Measurements from ENCODE around the gene CYTH1. TPM values are rescaled to one million over a fixed set of nuclear protein-coding genes. Genes with fewer than 3 reads are reported as not detected.

The CYTH1 gene
- polyA plus RNA-seq, 2 of the 4 experiments (the other 2 are of a cell fraction), result 38.5 to 46.2 TPM

- Histone ChIP-seq H3K4me3 (no peak overlapping the region), H3K4me1 (peaks cover 36% of the 10 kb centered on the region), H3K9me3 (no peaks in the 10 kb centered on the region), H3K27ac (no peak overlapping the region), H3K4me2 (no peak overlapping the region)
- no peak for FAIRE-seq
- DNase-seq (ENCODE audit: low read depth in 1 of 2, low spot score in 1 of 2), result no peak
- ChIA-PET POLR2A (no interaction called here), CTCF (interaction anchor here (2.2 to 6.4 kb wide), 4 partner anchors 9 to 243 kb away, joined by 11 to 45 read pairs (median 35); no protein-coding TSS in a partner anchor)
- WGBS (ENCODE audit: missing lambda C conversion rate), result 81% methylated on average over 5 of the region's 5 CpGs
- ATAC-seq, result no peak
- no peak for TF ChIP-seq HOXA7 (CRISPR knock-in tag; IDR thresholded peaks at IDR 0.05)
- no peak for TF ChIP-seq CHD2 (IDR thresholded peaks at IDR 0.05; ENCODE audit: low read length, partially characterized antibody)
- no peak for TF ChIP-seq CEBPB (IDR thresholded peaks at IDR 0.05)
- TF ChIP-seq MAX (IDR thresholded peaks at IDR 0.05), result no peak
- TF ChIP-seq FOXS1 (CRISPR knock-in tag; IDR thresholded peaks at IDR 0.05), result no peak
- TF ChIP-seq BHLHE40 (IDR thresholded peaks at IDR 0.05; ENCODE audit: low read depth, low read length), result no peak
- TF ChIP-seq REST (IDR thresholded peaks at IDR 0.05), result no peak
- TF ChIP-seq RNF2 (IDR thresholded peaks at IDR 0.05; ENCODE audit: borderline replicate concordance, low read depth), result no peak
- TF ChIP-seq ZC3H11A (IDR thresholded peaks at IDR 0.05), result no peak
- TF ChIP-seq KDM5A (IDR thresholded peaks at IDR 0.05), result no peak
- TF ChIP-seq EP300 (IDR thresholded peaks at IDR 0.05), result no peak
- TF ChIP-seq POLR2AphosphoS2 (conservative IDR thresholded peaks at IDR 0.05; ENCODE audit: low read length), result no peak
- TF ChIP-seq BCL3 (IDR thresholded peaks at IDR 0.05), result no peak
- no peak for TF ChIP-seq ESRRA (IDR thresholded peaks at IDR 0.05; ENCODE audit: borderline replicate concordance, low read length)
- TF ChIP-seq HMGXB4 (CRISPR knock-in tag; IDR thresholded peaks at IDR 0.05; ENCODE audit: borderline replicate concordance), result no peak
- TF ChIP-seq JUNB (IDR thresholded peaks at IDR 0.05), result no peak
Measured at GRCh38 chr17:78738698-78739097, 43.4 kb downstream of the CYTH1 start.

GRCh38 chr17:78738278-78738677 lies 43.8 kb downstream of the CYTH1 start:
- CTCF ChIA-PET, result interaction anchor here (0.9 to 6.4 kb wide), 7 partner anchors 10 to 293 kb away, joined by 3 to 45 read pairs (median 11); no protein-coding TSS in a partner anchor
- FAIRE-seq, result no peak
- POLR2A ChIA-PET, result no interaction called here
- peaks cover 36% of the 10 kb centered on the region for H3K4me1 ChIP-seq
- H3K27ac ChIP-seq, result no peak overlapping the region
- H3K4me3 ChIP-seq, result no peak overlapping the region
- TF ChIP-seq HES2 (IDR thresholded peaks at IDR 0.05) (no peak), CHD4 (IDR thresholded peaks at IDR 0.05; ENCODE audit: borderline replicate concordance) (no peak), JUNB (IDR thresholded peaks at IDR 0.05) (no peak), ZC3H11A (IDR thresholded peaks at IDR 0.05) (no peak), NPAS2 (CRISPR knock-in tag; IDR thresholded peaks at IDR 0.05; ENCODE audit: borderline replicate concordance) (no peak), KDM5A (IDR thresholded peaks at IDR 0.05) (no peak), BCL3 (IDR thresholded peaks at IDR 0.05) (no peak), NFE2L2 (conservative IDR thresholded peaks at IDR 0.05; ENCODE audit: low read length) (no peak), MAFK (IDR thresholded peaks at IDR 0.05; ENCODE audit: partially characterized antibody) (no peak), SMC3 (IDR thresholded peaks at IDR 0.05) (no peak), FOSB (CRISPR knock-in tag; IDR thresholded peaks at IDR 0.05) (no peak), TFCP2L1 (CRISPR knock-in tag; IDR thresholded peaks at IDR 0.05) (no peak), HOXB13 (CRISPR knock-in tag; IDR thresholded peaks at IDR 0.05; ENCODE audit: low read depth) (no peak), CHD2 (IDR thresholded peaks at IDR 0.05; ENCODE audit: low read length, partially characterized antibody) (no peak), ZSCAN20 (CRISPR knock-in tag; IDR thresholded peaks at IDR 0.05) (no peak), MAX (IDR thresholded peaks at IDR 0.05) (no peak), HEYL (CRISPR knock-in tag; IDR thresholded peaks at IDR 0.05) (no peak), JUN (IDR thresholded peaks at IDR 0.05) (no peak), RFX5 (IDR thresholded peaks at IDR 0.05) (no peak)
- no peak for DNase-seq (ENCODE audit: low read depth in 1 of 2, low spot score in 1 of 2)
- ATAC-seq, result no peak
- 87% methylated on average over 6 of the region's 6 CpGs for WGBS (ENCODE audit: missing lambda C conversion rate)
- H3K4me2 ChIP-seq, result no peak overlapping the region
- H3K9me3 ChIP-seq, result no peaks in the 10 kb centered on the region
